Right lobe of liver (tissue), 6 donors: Measurements from ENCODE around the gene USP28. TPM values are rescaled to one million over a fixed set of nuclear protein-coding genes. Genes with fewer than 3 reads are reported as not detected.

Experiments
- ATAC-seq, 4 donors: fragments of 200-7000 bp; cut with Tn5 transposase; one replicate each; pipeline ENCODE4 v1.9.1; 2020; ENCODE audit warnings: mild to moderate bottlenecking in 4 of 4, moderate library complexity in 4 of 4
- DNase-seq, 3 donors: peaks; one replicate each; pipeline ENCODE4 v3.0.0-alpha.2; 2020
- H3K27ac ChIP-seq, 3 donors: fragments of 200-600 bp; one replicate each; pipeline ENCODE4 v1.8.0; 2022
- H3K27me3 ChIP-seq, 2 donors: fragments of 200-600 bp; one replicate each; pipeline ENCODE4 v1.8.0; 2022
- H3K36me3 ChIP-seq, 4 donors: fragments of 200-600 bp; sonication (generic) in 1 of 4; one replicate each; pipeline versions ENCODE4 v1.5.1 to v1.8.0; 2017 to 2022; ENCODE audit warnings: control low read depth in 1 of 4
- H3K4me1 ChIP-seq, 4 donors: fragments of 200-600 bp; sonication (generic) in 1 of 4; one replicate each; pipeline versions ENCODE4 v1.5.1 to v1.8.0; 2017 to 2022; ENCODE audit warnings: control low read depth in 1 of 4
- H3K4me3 ChIP-seq, 3 donors: fragments of 200-600 bp; one replicate each; pipeline ENCODE4 v1.8.0; 2022
- H3K9me3 ChIP-seq, 4 donors: fragments of 200-600 bp; sonication (generic) in 1 of 4; one replicate each; pipeline versions ENCODE4 v1.5.1 to v1.8.0; 2017 to 2022; ENCODE audit warnings: control low read depth in 1 of 4
- POLR2A ChIP-seq: fragments of 450-650 bp; IDR thresholded peaks from one replicate; pipeline ENCODE4 v1.6.1; 2017; ENCODE audit warnings: antibody characterized with exemption, mild to moderate bottlenecking
- WGBS: methylation state at CpG from one replicate; pipeline ENCODE4 v1.1.6; 2018; ENCODE audit warnings: low coverage, low lambda C conversion rate; ENCODE audit not compliant: insufficient coverage; ENCODE audit errors: missing lambda C conversion rate; 5-methylcytosine and 5-hydroxymethylcytosine counted together
- intact Hi-C, 2 donors: fragments of 100-400 bp; cut with DNase I; formaldehyde crosslinking; loops; one replicate each; pipeline versions ENCODE4 v1.11.2 to v1.14.1; 2022
- total RNA-seq, 6 experiments: library from RNA; depleted of rRNA in 2 of 6; stranded (reverse); fragments of >200 nt in 2 of 6; fragmentation: NEBNext Ultra II Directional in 3 of 6; extraction: Animal tissue kit (Norgen Biotek cat#: 25700) in 3 of 6; gene quantifications; one replicate each; pipeline versions ENCODE4 v1.1.0 to v1.2.4, GENCODE V29; 2016 to 2023
- TF ChIP-seq, protein P1 (sequence below), 4 donors: fragments of 200-600 bp in 3 of 4; fragments of 450-650 bp in 1 of 4; IDR thresholded peaks; one replicate each; pipeline versions ENCODE4 v1.5.1 to v1.8.0; 2016 to 2022; ENCODE audit warnings: antibody characterized with exemption in 4 of 4, mild to moderate bottlenecking in 2 of 4
- donor health status: DM: no; HTN: yes; CAD: no.
- donor health status: DM: no; HTN: no; CAD: no.
- donor health status: DM: no; HTN: no; CAD: no.
- donor health status: DM: no; HTN: yes; CAD: no.
- donor health status: DM: no; HTN: yes; CAD: no.

USP28 gene
- total RNA-seq, 6 experiments from 2014 or later: 12.1 to 15.3 (median 14.4) TPM

DNA sequence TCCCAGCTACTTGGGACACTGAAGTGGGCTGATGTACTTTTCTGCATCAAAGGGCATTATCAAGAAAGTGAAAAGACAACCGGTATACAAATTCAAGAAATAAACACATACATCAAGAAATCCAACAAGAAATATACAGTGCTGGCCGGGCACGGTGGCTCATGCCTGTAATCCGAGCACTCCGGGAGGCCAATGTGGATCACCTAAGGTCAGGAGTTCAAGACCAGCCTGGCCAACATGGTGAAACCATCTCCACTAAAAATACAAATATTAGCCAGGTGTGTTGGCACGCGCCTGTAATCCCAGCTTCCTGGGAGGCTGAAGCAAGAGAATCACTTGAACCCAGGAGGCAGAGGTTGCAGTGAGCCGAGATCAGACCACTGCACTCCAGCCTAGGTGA, 9.5 kb downstream of the USP28 start:
- intact Hi-C loops: no loop called here
- DNase-seq: no peak
- no peaks in the 10 kb centered on the region for H3K27me3 ChIP-seq
- no peak overlapping the region for H3K4me3 ChIP-seq
- peaks cover 0 to 11% (median 3%) of the 10 kb centered on the region in 4 donors for H3K4me1 ChIP-seq
- 42% methylated on average over 5 of the region's 8 CpGs for WGBS
- H3K36me3 ChIP-seq: no peaks in the 10 kb centered on the region
- no peak overlapping the region for H3K27ac ChIP-seq
- H3K9me3 ChIP-seq: no peaks in the 10 kb centered on the region
- TF ChIP-seq, protein P1, sequence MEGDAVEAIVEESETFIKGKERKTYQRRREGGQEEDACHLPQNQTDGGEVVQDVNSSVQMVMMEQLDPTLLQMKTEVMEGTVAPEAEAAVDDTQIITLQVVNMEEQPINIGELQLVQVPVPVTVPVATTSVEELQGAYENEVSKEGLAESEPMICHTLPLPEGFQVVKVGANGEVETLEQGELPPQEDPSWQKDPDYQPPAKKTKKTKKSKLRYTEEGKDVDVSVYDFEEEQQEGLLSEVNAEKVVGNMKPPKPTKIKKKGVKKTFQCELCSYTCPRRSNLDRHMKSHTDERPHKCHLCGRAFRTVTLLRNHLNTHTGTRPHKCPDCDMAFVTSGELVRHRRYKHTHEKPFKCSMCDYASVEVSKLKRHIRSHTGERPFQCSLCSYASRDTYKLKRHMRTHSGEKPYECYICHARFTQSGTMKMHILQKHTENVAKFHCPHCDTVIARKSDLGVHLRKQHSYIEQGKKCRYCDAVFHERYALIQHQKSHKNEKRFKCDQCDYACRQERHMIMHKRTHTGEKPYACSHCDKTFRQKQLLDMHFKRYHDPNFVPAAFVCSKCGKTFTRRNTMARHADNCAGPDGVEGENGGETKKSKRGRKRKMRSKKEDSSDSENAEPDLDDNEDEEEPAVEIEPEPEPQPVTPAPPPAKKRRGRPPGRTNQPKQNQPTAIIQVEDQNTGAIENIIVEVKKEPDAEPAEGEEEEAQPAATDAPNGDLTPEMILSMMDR (IDR thresholded peaks at IDR 0.05): no peak
- TF ChIP-seq POLR2A: no peak
- no peak for ATAC-seq

GRCh38 chr11:113864410-113864809, 11.0 kb downstream of the USP28 start:
- intact Hi-C loops: no loop called here
- Histone ChIP-seq H3K27me3 (no peaks in the 10 kb centered on the region), H3K36me3 (no peaks in the 10 kb centered on the region), H3K27ac (no peak overlapping the region), H3K9me3 (no peaks in the 10 kb centered on the region), H3K4me3 (no peak overlapping the region), H3K4me1 (peaks cover 0 to 25% (median 3%) of the 10 kb centered on the region in 4 donors)
- 92% methylated on average over 3 of the region's 3 CpGs for WGBS
- ATAC-seq: peak in 1 of 4 donors; percentile 56
- TF ChIP-seq, protein P1 (IDR thresholded peaks at IDR 0.05): no peak
- TF ChIP-seq POLR2A: no peak
- no peak for DNase-seq

GRCh38 chr11:113862435-113862834, 12.9 kb downstream of the USP28 start:
- DNase-seq: no peak
- TF ChIP-seq, protein P1 (IDR thresholded peaks at IDR 0.05): no peak
- no peak for TF ChIP-seq POLR2A
- H3K36me3 ChIP-seq: no peaks in the 10 kb centered on the region
- no peak overlapping the region for H3K4me3 ChIP-seq
- no peaks in the 10 kb centered on the region for H3K27me3 ChIP-seq
- 63% methylated on average over 5 of the region's 5 CpGs for WGBS
- H3K27ac ChIP-seq: no peak overlapping the region
- no peak for ATAC-seq
- no peaks in the 10 kb centered on the region for H3K9me3 ChIP-seq
- intact Hi-C loops: no loop called here
- peaks cover 0 to 27% (median 3%) of the 10 kb centered on the region in 4 donors for H3K4me1 ChIP-seq

DNA sequence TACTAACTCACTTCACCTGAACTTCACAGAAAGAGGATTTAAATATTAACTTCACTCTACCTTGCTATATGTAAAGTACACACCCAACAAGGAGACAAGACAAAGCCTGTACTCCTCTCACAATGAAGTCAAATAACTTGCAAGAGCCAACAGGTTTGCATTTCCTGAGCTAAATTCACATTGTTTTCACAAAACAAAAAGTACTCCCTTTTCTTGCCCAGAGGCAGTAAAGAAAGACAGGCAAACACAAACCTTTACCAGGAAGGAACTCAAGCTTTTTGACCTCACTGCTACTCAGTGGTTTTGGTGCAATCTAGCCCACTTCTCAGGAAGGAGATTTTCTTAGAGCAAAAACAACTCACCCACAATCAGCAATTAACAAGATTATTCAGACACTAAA, 15.7 kb downstream of the USP28 start:
- Histone ChIP-seq H3K4me1 (peaks cover 0 to 27% (median 0%) of the 10 kb centered on the region in 4 donors), H3K27me3 (no peaks in the 10 kb centered on the region), H3K4me3 (no peak overlapping the region), H3K9me3 (no peaks in the 10 kb centered on the region), H3K27ac (peak overlapping the region in 1 of 3 donors; percentile 8), H3K36me3 (no peaks in the 10 kb centered on the region)
- ATAC-seq (peak in 2 of 4 donors; percentile 43 to 45), DNase-seq (no peak)
- intact Hi-C loops: no loop called here
- no peak for TF ChIP-seq POLR2A
- TF ChIP-seq, protein P1 (IDR thresholded peaks at IDR 0.05): no peak
